Transverse colon (tissue), 4 donors: ENCODE measurements around the gene PPP6R1. TPM values are rescaled to one million over a fixed set of nuclear protein-coding genes. Genes with fewer than 3 reads are reported as not detected.

Experiments
- DNase-seq: peaks from one replicate; pipeline ENCODE4 v3.0.0-alpha.2; 2019
- H3K27ac ChIP-seq, 4 donors: fragments of 200-600 bp; sonication (generic); 2 replicates each; pipeline ENCODE4 v1.5.1; 2016 to 2018; ENCODE audit warnings: inconsistent platforms in 4 of 4
- H3K27me3 ChIP-seq: fragments of 200-600 bp; sonication (generic); 2 replicates; pipeline ENCODE4 v1.5.1; 2017; ENCODE audit warnings: inconsistent platforms
- H3K36me3 ChIP-seq, 4 donors: fragments of 200-600 bp; sonication (generic); 2 replicates each; pipeline ENCODE4 v1.5.1; 2017 to 2019; ENCODE audit warnings: inconsistent platforms in 4 of 4
- H3K4me1 ChIP-seq, 4 donors: fragments of 200-600 bp; sonication (generic); 2 replicates each; pipeline ENCODE4 v1.5.1; 2017 to 2020; ENCODE audit warnings: inconsistent platforms in 4 of 4
- H3K4me3 ChIP-seq, 4 donors: fragments of 200-600 bp; sonication (generic); 1 replicate in 1 of 4; 2 replicates in 3 of 4; pipeline versions ENCODE4 v1.5.1 to v1.6.1; 2017 to 2019; ENCODE audit warnings: inconsistent platforms in 4 of 4
- H3K9me3 ChIP-seq, 2 donors: fragments of 200-600 bp; sonication (generic); 2 replicates each; pipeline ENCODE4 v1.5.1; 2017 to 2019; ENCODE audit warnings: inconsistent platforms in 2 of 2
- CTCF ChIP-seq, 5 experiments: fragments of 200-600 bp in 3 of 5; fragments of 450-650 bp in 2 of 5; sonication (generic) in 3 of 5; IDR thresholded peaks; 1 replicate in 2 of 5; 2 replicates in 3 of 5; pipeline ENCODE4 v1.5.1; 2016 to 2017; ENCODE audit warnings: antibody characterized with exemption in 5 of 5, inconsistent platforms in 3 of 5, mild to moderate bottlenecking in 2 of 5, moderate library complexity in 1 of 5
- EP300 ChIP-seq: sonication (generic); formaldehyde crosslinking; IDR thresholded peaks from one replicate; pipeline ENCODE4 v1.6.1; 2017; ENCODE audit warnings: antibody characterized with exemption, low read depth
- POLR2A ChIP-seq: fragments of 450-650 bp; IDR thresholded peaks from one replicate; pipeline ENCODE4 v1.6.1; 2016; ENCODE audit warnings: antibody characterized with exemption, mild to moderate bottlenecking, moderate library complexity
- POLR2AphosphoS5 ChIP-seq, 3 donors: sonication (generic); formaldehyde crosslinking; IDR thresholded peaks; one replicate each; pipeline ENCODE4 v1.6.1; 2016; ENCODE audit warnings: antibody characterized with exemption in 3 of 3
- WGBS, 2 donors: methylation state at CpG; one replicate each; pipeline ENCODE4 v1.1.5; 2018; ENCODE audit warnings: low coverage in 1 of 2; 5-methylcytosine and 5-hydroxymethylcytosine counted together
- in situ Hi-C, 4 donors: fragments of 200-750 bp; cut with MboI; loops; one replicate each; pipeline versions ENCODE4 v1.15.0 to v1.15.1; 2017; ENCODE audit warnings: low sequenced_read_pairs in 3 of 4, low pct_ligation_motif_present in 1 of 4, low pct_unique_long_range_greater_than_20kb in 1 of 4
- intact Hi-C: fragments of 100-400 bp; cut with DNase I; formaldehyde crosslinking; loops from one replicate; pipeline ENCODE4 v1.15.1; 2023; ENCODE audit warnings: low total_unique reads
- total RNA-seq, 4 donors: library from RNA; depleted of rRNA; stranded (reverse); fragments of >200 nt; gene quantifications; one replicate each; pipeline ENCODE4 v1.1.0, GENCODE V29; 2016

Gene PPP6R1
- total RNA-seq, 4 donors from 2014 or later: 51.3 to 91.5 (median 60.7) TPM

DNA sequence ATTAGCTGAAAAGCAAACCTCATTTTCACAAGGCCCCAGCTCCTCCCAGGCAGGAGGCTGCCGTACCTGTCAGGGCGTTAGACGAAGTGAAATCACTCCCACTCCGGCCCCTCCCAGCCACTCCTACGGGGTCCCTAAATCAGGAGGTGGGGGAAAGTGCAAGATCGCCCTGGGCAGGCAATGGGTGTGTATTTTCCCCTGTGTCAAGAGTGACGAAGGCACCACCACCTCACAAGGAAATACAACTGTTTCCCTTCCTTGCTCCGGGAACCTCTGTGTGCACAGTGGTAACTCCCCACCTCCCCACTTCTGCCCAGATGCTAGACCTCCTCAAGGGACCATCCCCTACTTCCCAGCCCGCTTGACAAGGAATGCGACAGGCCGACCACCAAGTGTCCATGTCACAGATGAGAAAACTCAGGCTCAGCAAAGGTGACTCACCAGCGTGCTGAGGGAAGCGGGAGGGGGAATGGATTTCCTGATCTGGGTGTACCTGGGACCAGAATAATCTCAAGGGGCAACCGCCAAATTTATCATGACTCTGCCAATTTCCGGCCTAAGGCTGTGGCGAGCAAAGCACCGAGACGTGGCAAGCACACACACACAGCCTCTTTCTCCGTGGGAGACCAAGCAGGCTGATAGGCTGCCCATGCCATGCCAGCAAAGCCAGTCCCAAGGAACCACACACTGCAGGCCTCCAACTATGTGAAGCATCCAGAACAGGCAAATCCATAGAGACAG, 7.3 kb downstream of the PPP6R1 start:
- TF ChIP-seq EP300 (no peak), CTCF (IDR thresholded peaks at IDR 0.05) (no peak), POLR2AphosphoS5 (IDR thresholded peaks at IDR 0.05) (no peak), POLR2A (no peak)
- peaks cover 27 to 89% (median 38%) of the 10 kb centered on the region in 4 donors for H3K4me1 ChIP-seq
- H3K27ac ChIP-seq: peak overlapping the region; percentile 34 to 55 (median 46)
- no peaks in the 10 kb centered on the region for H3K27me3 ChIP-seq
- in situ Hi-C loops (no loop called here), intact Hi-C loops (no loop called here)
- 40 to 63% methylated on average over 3 to 19 of the region's 19 CpGs for whole genome bisulfite sequencing, 2 donors
- H3K4me3 ChIP-seq: no peak overlapping the region
- DNase-seq: no peak
- H3K9me3 ChIP-seq: no peaks in the 10 kb centered on the region
- peaks cover 0 to 3% (median 2%) of the 10 kb centered on the region in 4 donors for H3K36me3 ChIP-seq

GRCh38 chr19:55250262-55251036, 8.4 kb downstream of the PPP6R1 start:
- DNase-seq: no peak
- in situ Hi-C loops: no loop called here

GRCh38 chr19:55249841-55250240, 9.0 kb downstream of the PPP6R1 start:
- in situ Hi-C loops: no loop called here
- Histone ChIP-seq H3K36me3 (peaks cover 0 to 17% (median 6%) of the 10 kb centered on the region in 4 donors), H3K4me3 (no peak overlapping the region), H3K4me1 (peaks cover 14 to 73% (median 24%) of the 10 kb centered on the region in 4 donors), H3K27me3 (no peaks in the 10 kb centered on the region), H3K27ac (no peak overlapping the region), H3K9me3 (no peaks in the 10 kb centered on the region)
- intact Hi-C loops: no loop called here
- TF ChIP-seq POLR2AphosphoS5 (IDR thresholded peaks at IDR 0.05) (no peak), CTCF (IDR thresholded peaks at IDR 0.05) (no peak), EP300 (no peak), POLR2A (no peak)
- WGBS, 2 donors: 86% methylated on average over 10 of the region's 11 CpGs; no CpG with 5 or more reads in 1 of the 2 donors
- DNase-seq: no peak

More at GRCh38 chr19:55250262-55251036, 8.4 kb downstream of the PPP6R1 start:
- Histone ChIP-seq H3K4me1 (peaks cover 16 to 79% (median 28%) of the 10 kb centered on the region in 4 donors), H3K9me3 (no peaks in the 10 kb centered on the region), H3K4me3 (no peak overlapping the region), H3K36me3 (peaks cover 0 to 13% (median 3%) of the 10 kb centered on the region in 4 donors), H3K27me3 (no peaks in the 10 kb centered on the region), H3K27ac (peak overlapping the region in 3 of 4 donors; percentile 44 to 55 (median 47))
- intact Hi-C loops: no loop called here
- TF ChIP-seq POLR2A (no peak), CTCF (IDR thresholded peaks at IDR 0.05) (no peak), POLR2AphosphoS5 (IDR thresholded peaks at IDR 0.05) (no peak), EP300 (no peak)
- 90 to 94% methylated on average over 9 to 18 of the region's 18 CpGs for WGBS, 2 donors

DNA sequence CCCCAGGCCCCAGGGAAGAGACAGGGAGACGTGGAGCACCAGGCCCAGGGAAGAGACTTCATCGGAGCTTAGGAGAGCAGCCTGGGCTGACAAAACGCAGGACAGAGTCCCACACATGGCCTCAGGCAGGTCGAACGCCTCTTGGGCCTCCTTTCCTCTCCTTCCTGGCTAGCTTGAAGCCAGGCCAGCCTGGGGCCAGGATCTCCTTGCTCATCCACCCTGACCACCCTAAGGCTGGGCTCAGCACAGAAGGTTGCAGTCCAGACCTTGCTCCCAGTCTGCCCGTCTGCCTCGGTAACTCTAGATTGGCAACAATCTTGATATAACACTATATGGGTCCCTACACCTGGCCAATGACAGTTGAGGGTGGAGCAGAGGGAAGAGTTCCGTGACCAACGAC, 10.1 kb downstream of the PPP6R1 start:
- TF ChIP-seq POLR2AphosphoS5 (IDR thresholded peaks at IDR 0.05) (no peak), POLR2A (no peak), CTCF (IDR thresholded peaks at IDR 0.05) (no peak), EP300 (no peak)
- in situ Hi-C loops: no loop called here
- H3K36me3 ChIP-seq: peaks cover 0 to 28% (median 12%) of the 10 kb centered on the region in 4 donors
- H3K27me3 ChIP-seq: no peaks in the 10 kb centered on the region
- H3K4me1 ChIP-seq: peaks cover 14 to 67% (median 20%) of the 10 kb centered on the region in 4 donors
- 68 to 84% methylated on average over 5 to 9 of the region's 9 CpGs for WGBS, 2 donors
- intact Hi-C loops: no loop called here
- no peak overlapping the region for H3K4me3 ChIP-seq
- peak overlapping the region in 3 of 4 donors; percentile 50 to 71 (median 65) for H3K27ac ChIP-seq
- H3K9me3 ChIP-seq: no peaks in the 10 kb centered on the region
- DNase-seq: no peak
